Uterus (tissue), 4 donors: ENCODE measurements around the gene SLX4IP. TPM values are rescaled to one million over a fixed set of nuclear protein-coding genes. Genes with fewer than 3 reads are reported as not detected.

Experiments
- DNase-seq, 2 donors: peaks; one replicate each; pipeline ENCODE4 v3.0.0-alpha.2; 2019 to 2020
- H3K27ac ChIP-seq, 2 donors: fragments of 200-600 bp; sonication (generic); 1 replicate in 1 of 2; 2 replicates in 1 of 2; pipeline ENCODE4 v1.5.1; 2016 to 2018
- H3K27me3 ChIP-seq, 2 donors: fragments of 200-600 bp; sonication (generic); one replicate each; pipeline ENCODE4 v1.5.1; 2018 to 2019; ENCODE audit warnings: control low read depth in 1 of 2
- H3K36me3 ChIP-seq, 2 donors: fragments of 200-600 bp; sonication (generic); one replicate each; pipeline ENCODE4 v1.5.1; 2019; ENCODE audit warnings: control low read depth in 1 of 2
- H3K4me1 ChIP-seq, 2 donors: fragments of 200-600 bp; sonication (generic); one replicate each; pipeline ENCODE4 v1.5.1; 2018 to 2019; ENCODE audit warnings: control low read depth in 1 of 2
- H3K4me3 ChIP-seq, 2 donors: fragments of 200-600 bp; sonication (generic); 1 replicate in 1 of 2; 2 replicates in 1 of 2; pipeline ENCODE4 v1.5.1; 2018 to 2019; ENCODE audit warnings: mild to moderate bottlenecking in 1 of 2
- H3K9me3 ChIP-seq, 2 donors: fragments of 200-600 bp; sonication (generic); one replicate each; pipeline ENCODE4 v1.5.1; 2019; ENCODE audit warnings: control low read depth in 1 of 2
- POLR2A ChIP-seq, 2 donors: fragments of 450-650 bp; IDR thresholded peaks; one replicate each; pipeline ENCODE4 v1.6.1; 2016; ENCODE audit warnings: antibody characterized with exemption in 2 of 2, mild to moderate bottlenecking in 1 of 2, moderate library complexity in 1 of 2
- intact Hi-C: fragments of 100-400 bp; cut with DNase I; formaldehyde crosslinking; loops from one replicate; pipeline ENCODE4 v1.15.1; 2023; ENCODE audit warnings: low total_unique reads
- total RNA-seq, 4 donors: library from RNA; depleted of rRNA in 3 of 4; stranded (reverse); fragments of >200 nt in 3 of 4; gene quantifications; one replicate each; pipeline versions ENCODE4 v1.1.0 to v1.2.4, GENCODE V29; 2014 to 2023
- TF ChIP-seq, protein P1 (sequence below), 4 experiments: fragments of 200-600 bp in 2 of 4; fragments of 450-650 bp in 2 of 4; sonication (generic) in 2 of 4; IDR thresholded peaks; one replicate each; pipeline ENCODE4 v1.5.1; 2016 to 2019; ENCODE audit warnings: antibody characterized with exemption in 4 of 4, mild to moderate bottlenecking in 2 of 4, moderate library complexity in 1 of 4
- donor health status: DM: yes; HTN: yes; CAD: no.

SLX4IP gene
- total RNA-seq, 4 donors from 2014 or later = 0.51 to 7.1 (median 2.0) TPM

GRCh38 chr20:10468340-10468845 lies 33.3 kb downstream of the SLX4IP start:
- Histone ChIP-seq H3K9me3 (no peaks in the 10 kb centered on the region), H3K4me3 (no peak overlapping the region), H3K36me3 (no peaks in the 10 kb centered on the region), H3K27ac (peak overlapping the region; percentile 60 to 62), H3K4me1 (no peaks in the 10 kb centered on the region), H3K27me3 (no peaks in the 10 kb centered on the region)
- DNase-seq = no peak
- intact Hi-C loops = no loop called here
- TF ChIP-seq, protein P1, sequence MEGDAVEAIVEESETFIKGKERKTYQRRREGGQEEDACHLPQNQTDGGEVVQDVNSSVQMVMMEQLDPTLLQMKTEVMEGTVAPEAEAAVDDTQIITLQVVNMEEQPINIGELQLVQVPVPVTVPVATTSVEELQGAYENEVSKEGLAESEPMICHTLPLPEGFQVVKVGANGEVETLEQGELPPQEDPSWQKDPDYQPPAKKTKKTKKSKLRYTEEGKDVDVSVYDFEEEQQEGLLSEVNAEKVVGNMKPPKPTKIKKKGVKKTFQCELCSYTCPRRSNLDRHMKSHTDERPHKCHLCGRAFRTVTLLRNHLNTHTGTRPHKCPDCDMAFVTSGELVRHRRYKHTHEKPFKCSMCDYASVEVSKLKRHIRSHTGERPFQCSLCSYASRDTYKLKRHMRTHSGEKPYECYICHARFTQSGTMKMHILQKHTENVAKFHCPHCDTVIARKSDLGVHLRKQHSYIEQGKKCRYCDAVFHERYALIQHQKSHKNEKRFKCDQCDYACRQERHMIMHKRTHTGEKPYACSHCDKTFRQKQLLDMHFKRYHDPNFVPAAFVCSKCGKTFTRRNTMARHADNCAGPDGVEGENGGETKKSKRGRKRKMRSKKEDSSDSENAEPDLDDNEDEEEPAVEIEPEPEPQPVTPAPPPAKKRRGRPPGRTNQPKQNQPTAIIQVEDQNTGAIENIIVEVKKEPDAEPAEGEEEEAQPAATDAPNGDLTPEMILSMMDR (IDR thresholded peaks at IDR 0.05) = no peak
- no peak for TF ChIP-seq POLR2A (IDR thresholded peaks at IDR 0.05)

DNA sequence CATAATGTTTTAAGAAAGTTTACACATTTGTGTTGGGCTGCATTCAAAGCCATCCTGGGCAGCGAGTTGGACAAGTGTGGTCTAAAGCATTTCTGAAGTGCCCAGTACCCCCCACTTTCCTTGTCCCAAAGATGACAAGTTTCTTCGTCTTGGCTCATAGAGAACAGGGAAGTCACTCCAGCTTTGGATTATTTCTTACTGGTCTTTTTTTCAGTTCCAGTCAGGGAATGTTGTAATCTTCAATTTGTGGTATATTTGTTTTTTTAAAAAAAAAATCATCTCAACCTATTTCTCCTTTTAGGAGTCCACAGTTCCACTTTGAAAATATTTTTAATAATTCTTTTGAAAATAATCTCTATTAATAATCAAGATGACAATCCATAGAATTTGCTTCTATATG lies 34.0 kb downstream of the SLX4IP start:
- H3K4me3 ChIP-seq = no peak overlapping the region
- TF ChIP-seq POLR2A (IDR thresholded peaks at IDR 0.05) = no peak
- TF ChIP-seq, protein P1 (IDR thresholded peaks at IDR 0.05) = no peak
- no peaks in the 10 kb centered on the region for H3K27me3 ChIP-seq
- no peaks in the 10 kb centered on the region for H3K4me1 ChIP-seq
- no peak overlapping the region for H3K27ac ChIP-seq
- no peaks in the 10 kb centered on the region for H3K9me3 ChIP-seq
- no peaks in the 10 kb centered on the region for H3K36me3 ChIP-seq
- intact Hi-C loops = no loop called here
- DNase-seq = no peak

DNA sequence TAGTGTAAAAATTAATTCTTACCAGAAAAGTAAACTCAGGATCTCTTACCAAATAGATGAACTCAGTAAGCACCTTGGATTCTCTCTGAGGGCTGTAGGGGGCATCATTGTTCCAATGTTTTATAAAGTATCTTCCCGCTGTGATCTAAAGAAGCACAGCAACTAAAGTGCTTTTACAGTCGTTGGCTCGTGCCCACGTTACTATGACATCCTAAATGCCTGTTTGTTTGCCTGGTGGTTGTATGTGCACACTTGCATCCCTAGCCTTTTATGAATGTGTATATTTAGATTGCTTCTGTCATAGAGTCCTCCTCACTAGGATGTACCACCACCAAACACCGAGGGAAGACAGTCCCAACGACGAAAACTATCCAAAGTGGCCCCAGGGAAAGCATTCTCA lies 34.5 kb downstream of the SLX4IP start:
- no peak for TF ChIP-seq POLR2A (IDR thresholded peaks at IDR 0.05)
- TF ChIP-seq, protein P1 (IDR thresholded peaks at IDR 0.05) = peak; percentile 66 to 79 (median 74)

DNA sequence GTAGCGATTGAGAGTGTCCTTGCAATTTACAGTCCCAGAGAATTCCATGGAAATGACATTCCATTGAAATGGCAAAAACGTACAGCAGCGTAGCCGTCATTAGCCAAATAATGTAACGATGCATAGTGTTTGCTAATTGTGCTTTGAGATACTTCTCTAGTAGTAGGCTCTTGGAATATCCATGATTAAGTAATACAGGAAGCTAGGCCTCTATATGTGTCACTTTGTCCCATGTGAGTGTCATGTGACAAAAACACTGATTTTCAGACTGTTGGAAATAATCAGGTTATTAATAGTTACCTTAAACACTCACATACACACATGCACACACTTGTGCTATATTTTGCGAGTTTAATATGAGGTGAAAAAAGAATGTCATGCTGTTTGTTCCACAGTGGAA lies 35.2 kb downstream of the SLX4IP start:
- intact Hi-C loops = no loop called here
- no peaks in the 10 kb centered on the region for H3K9me3 ChIP-seq
- no peak overlapping the region for H3K27ac ChIP-seq
- no peaks in the 10 kb centered on the region for H3K27me3 ChIP-seq
- no peaks in the 10 kb centered on the region for H3K36me3 ChIP-seq
- no peaks in the 10 kb centered on the region for H3K4me1 ChIP-seq
- H3K4me3 ChIP-seq = no peak overlapping the region
- TF ChIP-seq, protein P1 (IDR thresholded peaks at IDR 0.05) = no peak
- no peak for TF ChIP-seq POLR2A (IDR thresholded peaks at IDR 0.05)
- DNase-seq = no peak

More for the DNA sequence above, 34.5 kb downstream of the SLX4IP start:
- Histone ChIP-seq H3K27me3 (no peaks in the 10 kb centered on the region), H3K27ac (no peak overlapping the region), H3K4me1 (no peaks in the 10 kb centered on the region), H3K9me3 (no peaks in the 10 kb centered on the region), H3K4me3 (no peak overlapping the region), H3K36me3 (no peaks in the 10 kb centered on the region)
- intact Hi-C loops = no loop called here
- DNase-seq = peak; percentile 42 to 73

DNA sequence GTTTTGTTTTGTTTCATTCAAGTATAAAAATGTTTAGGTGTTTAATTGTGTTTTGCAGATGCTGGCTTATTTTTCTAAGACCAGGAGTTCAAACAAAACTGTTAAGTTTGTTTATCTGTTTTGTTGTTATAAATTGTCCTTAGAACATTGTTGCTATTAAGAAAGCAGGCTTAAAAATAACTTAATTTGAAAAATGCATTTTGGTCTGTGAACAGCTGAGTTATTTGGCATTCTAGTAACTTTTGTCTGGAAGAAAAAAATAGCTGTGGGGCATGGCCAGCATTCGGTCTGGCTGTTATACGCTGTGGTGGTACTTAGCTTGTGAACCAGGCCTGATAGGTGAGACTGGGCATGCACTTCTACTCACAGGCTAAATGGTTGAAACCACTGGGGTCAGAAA lies 37.8 kb downstream of the SLX4IP start:
- no peak for DNase-seq
- Histone ChIP-seq H3K4me3 (no peak overlapping the region), H3K27me3 (no peaks in the 10 kb centered on the region), H3K36me3 (no peaks in the 10 kb centered on the region), H3K9me3 (no peaks in the 10 kb centered on the region), H3K4me1 (no peaks in the 10 kb centered on the region), H3K27ac (peak overlapping the region in 1 of 2 donors; percentile 35)
- no peak for TF ChIP-seq POLR2A (IDR thresholded peaks at IDR 0.05)
- TF ChIP-seq, protein P1 (IDR thresholded peaks at IDR 0.05) = no peak
- intact Hi-C loops = no loop called here
